GM18505 (cell line): Measurements from ENCODE around the gene CNKSR3.

Experiments
- ATAC-seq: cut with Tn5 transposase; IDR thresholded peaks from one replicate; pipeline ENCODE4 v1.9.1; 2021; ENCODE audit not compliant: unreplicated experiment
- POLR2A ChIP-seq: IDR thresholded peaks from 4 replicates; pipeline ENCODE4 v1.6.1; 2011; ENCODE audit warnings: borderline replicate concordance; ENCODE audit not compliant: insufficient read depth, insufficient read length; ENCODE audit errors: extremely low read depth

The CNKSR3 gene

DNA sequence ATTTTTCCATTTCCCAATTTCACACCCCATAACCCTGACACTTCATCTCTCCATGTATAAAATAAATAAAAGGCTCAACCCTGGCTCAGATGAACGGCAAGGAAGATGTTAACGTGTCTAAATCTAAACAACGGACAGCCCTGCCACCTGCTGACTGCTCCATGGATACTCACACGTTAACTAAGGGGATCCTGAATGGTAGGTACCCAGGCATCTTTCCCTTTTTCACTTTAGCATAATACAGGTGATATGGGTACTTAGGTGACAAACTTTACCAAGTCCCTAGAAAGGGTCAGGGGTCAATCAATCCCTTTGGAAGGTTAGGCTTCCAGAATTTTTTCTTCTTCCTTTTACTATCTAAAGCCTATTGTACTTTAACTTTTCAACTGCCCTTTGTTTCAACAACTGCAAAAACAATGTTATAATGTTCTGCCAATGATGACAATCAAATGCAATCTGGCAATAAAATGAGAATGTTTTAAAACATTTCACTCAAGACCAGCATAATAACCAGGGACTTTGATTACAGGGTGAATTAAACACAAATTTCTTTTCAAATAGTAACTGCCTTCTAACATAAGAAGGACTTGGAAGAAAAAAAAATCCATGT, 101.5 kb downstream of the CNKSR3 start:
- no peak for TF ChIP-seq POLR2A

DNA sequence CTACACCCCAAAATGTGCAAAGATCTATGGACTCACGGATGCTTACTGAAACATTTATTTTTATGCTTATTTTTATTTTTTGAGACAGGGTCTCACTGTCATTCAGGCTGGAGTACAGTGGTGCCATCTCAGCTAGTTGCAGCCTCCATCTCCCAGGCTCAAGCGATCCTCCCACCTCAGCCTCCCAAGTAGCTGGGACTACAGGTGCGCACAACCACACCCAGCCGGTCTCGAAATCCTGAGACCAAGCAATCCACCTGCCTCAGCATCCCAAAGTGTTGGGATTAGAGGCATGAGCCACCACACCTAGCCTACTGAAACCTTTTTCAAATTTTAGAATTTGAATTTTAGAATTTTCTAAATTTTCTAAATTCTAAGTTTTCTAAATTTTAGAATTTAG, 103.0 kb downstream of the CNKSR3 start:
- no peak for TF ChIP-seq POLR2A
- no peak for ATAC-seq

More for the DNA sequence above, 101.5 kb downstream of the CNKSR3 start:
- ATAC-seq: no peak

DNA sequence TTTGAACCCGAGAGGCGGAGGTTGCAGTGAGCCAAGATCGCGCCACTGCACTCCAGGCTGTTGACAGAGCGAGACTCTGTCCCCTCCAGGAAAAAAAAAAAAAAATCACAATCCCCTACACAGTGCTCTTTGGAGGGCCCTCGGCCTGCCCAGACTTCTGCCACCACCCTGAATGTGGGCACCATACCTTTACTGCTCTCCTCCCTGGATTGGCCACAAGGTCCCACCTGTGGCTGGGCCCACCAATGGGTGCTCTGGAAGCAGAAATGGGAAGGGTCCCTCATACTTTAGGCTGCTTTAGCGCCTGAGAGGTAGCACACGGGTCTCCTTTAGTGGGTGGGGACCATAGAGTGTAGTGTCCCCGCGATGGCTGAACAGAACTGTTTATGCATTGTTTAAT, 103.6 kb downstream of the CNKSR3 start:
- no peak for TF ChIP-seq POLR2A
- no peak for ATAC-seq

DNA sequence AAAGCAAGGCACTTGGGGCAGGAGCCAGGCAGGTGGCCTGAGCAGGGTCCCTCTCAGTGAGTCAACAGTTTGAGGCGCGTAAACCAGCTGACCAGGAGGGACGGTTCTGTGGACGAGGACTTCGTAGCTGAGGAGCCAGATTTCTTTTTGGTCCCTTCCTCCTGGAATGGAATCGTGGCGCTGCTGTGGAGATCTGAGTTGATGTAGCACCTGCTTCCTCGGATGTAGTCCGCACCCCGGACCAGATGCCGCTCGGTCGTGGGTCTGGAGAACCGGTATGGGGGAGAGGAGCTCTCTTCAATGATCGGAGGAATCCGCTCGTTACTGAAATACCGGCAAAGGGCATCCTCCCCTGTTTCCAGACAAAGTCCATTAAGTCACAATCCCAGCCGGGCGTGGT, 104.2 kb downstream of the CNKSR3 start:
- no peak for TF ChIP-seq POLR2A

DNA sequence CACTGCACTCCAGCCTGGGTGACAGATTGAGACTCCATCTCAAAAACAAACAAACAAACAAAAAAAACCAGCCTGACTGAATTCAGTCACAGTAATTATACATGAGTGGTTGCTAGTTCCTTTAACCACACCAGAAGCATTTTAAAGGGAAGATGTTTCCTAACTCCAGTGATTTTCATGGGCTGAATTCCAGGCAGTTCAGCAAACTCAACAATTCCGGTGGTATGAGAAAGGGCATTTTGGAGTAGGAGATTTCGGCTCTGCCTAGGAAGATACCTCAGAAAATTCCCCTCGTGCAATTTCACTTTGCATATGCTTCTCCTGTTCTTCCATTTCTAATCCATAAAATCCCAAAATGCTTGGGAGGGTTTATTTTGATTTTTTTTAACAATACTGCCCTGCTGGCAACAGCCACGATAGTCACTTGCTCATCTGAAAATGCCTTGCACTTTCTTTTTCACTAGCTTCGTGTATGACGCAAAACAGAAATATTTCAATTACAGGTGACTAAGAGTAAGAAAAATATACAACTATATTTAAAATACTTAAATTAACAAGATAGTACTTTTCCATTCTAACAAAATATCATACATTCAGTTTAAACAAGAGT, 105.6 kb downstream of the CNKSR3 start:
- ATAC-seq: no peak
- TF ChIP-seq POLR2A: no peak

More for the DNA sequence above, 104.2 kb downstream of the CNKSR3 start:
- no peak for ATAC-seq

DNA sequence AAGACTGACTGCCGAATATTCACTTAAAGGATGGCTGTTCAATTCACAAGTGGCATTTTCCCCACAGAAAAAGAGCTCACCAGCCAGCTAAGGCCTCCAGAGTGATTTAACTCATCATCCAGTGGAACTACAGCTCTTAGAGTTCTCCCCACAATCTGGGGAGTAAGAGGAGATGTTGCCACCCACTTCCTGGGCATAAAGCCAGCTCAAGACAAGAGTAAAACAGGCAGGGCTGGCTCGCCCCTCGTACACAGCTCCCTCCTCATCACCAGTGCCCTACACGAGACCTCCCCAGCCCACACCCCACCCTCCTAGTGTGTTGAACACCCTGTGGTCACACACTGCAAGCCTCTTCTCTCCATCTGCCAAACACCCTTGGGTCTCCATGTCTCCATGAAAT, 106.7 kb downstream of the CNKSR3 start:
- ATAC-seq: no peak
- no peak for TF ChIP-seq POLR2A

DNA sequence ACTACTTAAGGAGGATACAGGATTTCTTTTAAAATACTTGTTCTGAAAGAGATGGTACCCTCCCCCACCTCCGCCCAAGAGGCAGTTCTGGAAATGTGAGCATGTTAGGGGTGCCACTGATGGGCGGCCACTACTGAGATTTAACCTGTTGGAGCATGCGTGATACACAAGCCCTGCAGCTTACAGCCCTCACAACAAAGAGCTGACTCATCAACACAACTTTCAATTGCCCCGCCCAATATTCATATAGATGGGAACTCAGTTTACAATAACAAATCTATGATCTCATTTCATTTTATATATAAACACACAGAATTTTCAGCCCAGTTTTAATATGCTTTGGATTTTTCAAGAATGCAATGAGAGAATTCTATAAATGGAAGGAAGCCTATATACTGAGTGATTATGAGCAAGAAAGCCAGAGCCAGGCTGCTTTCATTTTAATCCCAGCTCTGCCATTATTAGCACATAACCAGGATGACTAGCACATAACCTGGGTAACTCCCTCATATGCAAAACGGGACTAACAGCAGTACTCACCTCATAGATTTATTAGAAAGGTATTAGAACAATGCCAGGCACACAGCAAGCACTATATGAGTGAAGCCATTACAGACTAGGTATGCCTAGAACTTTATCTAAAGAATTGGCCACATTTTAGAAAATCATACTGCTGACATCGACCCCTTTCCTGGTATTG, 108.3 kb downstream of the CNKSR3 start:
- no peak for TF ChIP-seq POLR2A
- no peak for ATAC-seq

DNA sequence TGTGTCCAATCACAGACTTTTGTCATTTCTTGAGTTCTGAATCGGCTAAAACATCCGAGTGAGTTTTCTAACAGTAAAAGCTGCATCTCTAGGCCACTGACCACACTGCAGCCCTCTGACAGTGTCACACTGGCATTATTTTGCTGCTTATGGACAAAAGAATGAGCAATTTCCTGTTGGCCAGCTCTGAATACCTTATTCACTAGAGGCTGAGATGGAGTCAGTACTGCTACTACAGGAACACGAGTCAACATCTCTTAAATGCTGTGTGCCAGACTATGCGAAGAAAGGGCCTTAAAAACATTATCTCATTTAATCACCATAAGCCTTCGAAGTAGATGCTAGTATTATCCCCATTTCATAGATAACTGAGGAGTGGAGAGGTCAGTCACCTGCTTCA, 111.4 kb downstream of the CNKSR3 start:
- ATAC-seq: no peak
- TF ChIP-seq POLR2A: no peak

DNA sequence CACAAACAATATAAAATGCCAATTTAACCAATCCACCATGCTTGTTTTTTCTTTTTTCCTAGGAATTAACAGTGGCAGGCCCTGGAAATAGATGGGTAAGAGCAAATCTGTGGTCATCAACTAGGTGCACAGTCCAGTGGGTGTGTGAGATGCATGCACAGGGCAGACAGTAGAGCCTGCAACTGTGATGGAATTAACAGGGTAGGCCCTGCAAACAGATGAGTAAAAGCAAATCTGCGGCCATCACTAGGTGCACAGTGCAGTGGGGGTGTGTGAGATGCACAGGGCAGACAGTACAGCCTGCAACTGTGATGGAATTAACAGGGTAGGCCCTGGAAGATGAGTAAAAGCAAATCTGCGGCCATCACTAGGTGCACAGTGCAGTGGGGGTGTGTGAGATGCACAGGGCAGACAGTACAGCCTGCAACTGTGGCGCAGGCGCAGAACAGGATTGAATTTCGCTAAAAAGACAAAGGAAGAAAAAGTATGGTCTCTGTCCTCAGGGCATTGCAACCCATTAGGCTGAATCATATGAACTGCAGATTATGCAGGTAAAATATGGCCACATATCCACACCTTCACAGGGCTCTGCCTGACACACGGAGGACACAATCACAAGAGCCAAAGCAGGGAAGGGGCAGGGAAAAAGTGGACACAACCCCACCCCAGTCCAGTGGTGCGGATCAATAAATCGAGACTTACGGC, 112.8 kb downstream of the CNKSR3 start:
- ATAC-seq: no peak
- no peak for TF ChIP-seq POLR2A

DNA sequence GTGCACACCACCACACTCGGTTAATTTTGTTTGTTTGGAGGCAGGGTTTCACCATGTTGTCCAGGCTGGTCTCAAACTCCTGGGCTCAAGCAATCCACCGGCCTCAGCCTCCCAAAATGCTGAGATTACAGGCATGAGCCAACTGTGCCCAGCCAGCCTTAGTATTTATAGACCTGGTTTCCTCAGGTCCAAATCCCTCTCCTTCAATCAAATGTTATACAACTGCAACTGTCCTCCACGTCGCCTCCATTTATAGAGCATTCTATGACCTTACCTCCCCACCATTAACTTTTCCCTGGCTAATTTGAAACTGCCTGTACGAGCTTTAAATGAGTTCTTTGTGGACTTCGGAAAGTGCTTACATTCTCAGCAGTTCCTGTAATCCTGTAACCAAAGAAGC, 114.6 kb downstream of the CNKSR3 start:
- TF ChIP-seq POLR2A: no peak
- no peak for ATAC-seq

DNA sequence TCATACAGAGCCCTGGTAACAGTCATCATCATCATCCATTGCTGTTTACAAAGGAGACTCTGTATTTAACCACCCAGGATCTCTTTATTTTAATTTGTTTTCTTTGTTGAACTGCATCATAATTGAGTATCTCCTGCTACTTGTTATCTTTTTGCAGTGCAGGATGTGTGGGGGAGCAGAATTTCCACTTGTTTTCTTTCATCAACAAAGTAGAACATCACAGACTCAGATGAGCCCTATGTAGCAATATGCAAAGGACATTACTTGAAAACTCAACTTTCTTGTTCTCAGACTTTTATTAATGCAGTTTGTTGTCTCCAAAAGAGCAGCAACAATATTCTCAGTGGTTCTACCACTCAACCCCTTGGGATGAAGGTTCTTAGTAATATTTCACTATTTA, 115.2 kb downstream of the CNKSR3 start:
- TF ChIP-seq POLR2A: no peak
- ATAC-seq: no peak

DNA sequence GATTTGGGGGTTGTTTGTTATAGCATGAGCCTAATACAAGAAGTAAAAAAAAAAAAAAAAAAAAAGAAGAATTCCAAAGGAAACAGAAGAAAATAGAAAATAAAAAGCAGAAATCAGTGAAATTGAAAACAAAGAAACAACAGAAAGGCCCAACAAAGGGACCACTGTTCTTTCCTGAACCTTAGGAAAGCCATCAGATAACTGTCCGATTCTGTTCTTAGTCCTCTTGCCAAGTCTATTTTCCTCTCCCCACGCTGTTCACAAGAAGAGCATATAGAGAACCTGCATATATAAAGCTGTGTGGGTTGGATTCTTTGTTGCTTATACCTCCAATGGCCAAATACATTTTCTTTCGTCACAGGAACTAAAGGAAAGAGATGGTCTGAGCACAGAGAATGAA, 115.9 kb downstream of the CNKSR3 start:
- no peak for ATAC-seq

DNA sequence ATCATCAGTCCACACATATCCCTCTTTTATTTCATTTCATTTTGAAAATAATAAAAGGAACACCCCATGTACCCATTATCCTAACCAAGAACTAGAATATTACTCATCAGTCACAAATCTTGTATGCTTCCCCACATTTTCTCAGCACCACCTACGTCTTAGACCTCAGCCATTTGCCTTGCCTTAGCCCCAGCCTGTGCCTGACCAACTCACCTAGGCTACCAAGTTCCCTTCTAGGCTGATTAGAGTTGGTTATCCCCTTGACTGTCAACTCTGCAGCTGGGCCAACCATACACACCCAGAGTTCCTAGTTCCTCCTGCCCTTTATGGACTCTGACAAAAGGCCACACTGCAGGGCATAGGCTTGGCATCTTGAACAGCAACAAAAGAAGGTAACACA, 120.5 kb downstream of the CNKSR3 start:
- no peak for TF ChIP-seq POLR2A
- ATAC-seq: no peak

More for the DNA sequence above, 115.9 kb downstream of the CNKSR3 start:
- no peak for TF ChIP-seq POLR2A
